NOMO-1 treated with DMSO at 0.1 percent for 48 hours (cell line): ENCODE results near the gene ACVR1B.
A peak's percentile ranks its signal among the peaks of the same experiment; 100 is the strongest.

Experiments
- DNase-seq: peaks from one replicate; lab custom pipeline; 2025; ENCODE audit not compliant: unreplicated experiment; lab: John Stamatoyannopoulos, UW

The ACVR1B gene

GRCh38 chr12:52020539-52021336 is 69.2 kb downstream of the ACVR1B start:
- peak; percentile 74 for DNase-seq

DNA sequence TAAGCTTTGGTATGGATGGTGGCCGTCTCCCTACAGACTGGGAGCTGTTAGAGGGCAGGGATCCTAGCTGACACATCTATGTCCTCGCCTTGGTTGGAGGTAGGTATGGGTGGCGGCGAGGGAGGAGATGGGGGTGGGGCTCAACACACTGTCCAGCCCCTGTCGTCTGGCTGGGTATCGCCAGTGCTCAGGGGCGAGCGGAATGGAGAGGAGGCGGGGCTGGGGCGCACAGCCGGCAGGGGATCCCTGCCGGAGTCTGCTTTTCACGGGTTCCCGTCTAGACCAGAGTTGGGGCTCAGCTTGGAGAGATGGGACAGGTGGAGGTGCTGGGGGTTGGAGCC is 71.3 kb downstream of the ACVR1B start:
- DNase-seq: peak; percentile 44

DNA sequence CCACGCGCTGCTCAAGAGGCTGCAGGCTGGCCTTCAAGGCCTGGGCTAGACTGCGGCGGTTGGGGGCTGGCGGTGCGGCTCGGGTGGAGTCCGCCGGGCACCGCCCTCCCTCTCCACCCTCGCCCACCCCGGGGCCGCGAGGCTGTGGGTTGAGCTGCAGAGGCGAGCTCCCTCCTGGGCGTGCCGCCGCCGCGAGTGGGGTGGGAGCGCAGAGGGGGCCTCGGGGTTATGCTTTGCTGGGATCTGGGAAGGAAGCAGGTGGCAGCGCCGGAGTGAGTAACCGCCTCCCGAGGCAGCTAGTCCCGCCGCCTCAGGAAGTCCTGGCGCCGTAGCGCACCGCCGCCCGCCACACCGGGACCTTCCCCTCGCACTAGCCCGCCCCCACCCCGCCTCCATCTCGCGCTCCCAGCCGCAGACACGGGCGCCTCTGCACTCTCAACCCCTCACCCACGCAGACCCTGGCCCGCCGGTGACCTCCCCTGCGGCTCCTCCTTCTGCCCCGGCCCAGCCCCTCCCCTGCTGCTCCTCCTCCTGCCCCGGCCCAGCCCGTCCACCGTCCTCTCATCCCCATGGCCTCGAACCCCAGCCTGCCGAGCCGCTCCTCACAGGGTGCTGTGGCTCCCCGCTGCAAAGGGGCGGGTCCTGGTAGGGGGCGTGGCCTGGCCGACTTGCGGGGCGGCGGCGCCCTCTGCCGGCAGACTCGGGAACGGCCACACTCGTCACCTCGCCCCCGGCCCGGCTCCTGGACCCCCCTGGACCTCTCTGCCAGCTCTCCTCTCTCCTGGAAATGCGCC is 71.9 kb downstream of the ACVR1B start:
- DNase-seq: peak; percentile 70

DNA sequence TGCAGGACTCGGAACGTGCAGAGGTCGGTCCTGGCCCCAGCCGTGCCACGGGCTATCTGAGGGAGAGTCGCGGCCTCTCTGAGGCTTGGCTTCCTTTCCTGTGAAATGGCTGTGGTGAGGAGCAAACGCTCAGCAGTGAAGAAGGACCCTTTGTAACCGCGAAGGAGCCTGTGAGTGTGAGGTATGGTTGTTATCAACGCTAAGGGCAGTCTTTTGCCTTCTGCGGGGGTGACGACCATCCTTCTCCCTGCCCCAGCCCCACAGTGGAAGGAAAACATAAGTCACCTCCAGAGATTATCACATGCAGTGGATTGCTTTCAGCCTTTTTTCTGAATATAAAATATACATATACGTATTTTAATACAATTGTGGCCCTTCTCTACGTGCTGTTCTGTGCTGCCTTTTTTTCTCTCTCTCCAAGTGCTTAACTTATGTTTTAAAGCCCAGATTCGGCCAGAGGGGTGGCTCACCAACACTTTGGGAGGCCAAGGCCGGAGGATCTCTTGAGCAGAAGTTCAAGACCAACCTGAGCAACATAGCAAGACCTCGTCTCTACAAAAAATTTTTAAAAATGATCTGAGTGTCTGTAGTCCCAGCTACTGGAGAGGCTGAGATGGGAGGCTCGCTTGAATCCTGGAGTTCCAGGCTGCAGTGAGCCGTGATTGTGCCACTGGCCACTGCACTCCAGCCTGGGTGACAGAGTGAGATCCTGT is 72.6 kb downstream of the ACVR1B start:
- no peak for DNase-seq

- DNase-seq: peak; percentile 90
These were observed 73.3 kb downstream of the ACVR1B start for GRCh38 chr12:52024845-52025230.

DNA sequence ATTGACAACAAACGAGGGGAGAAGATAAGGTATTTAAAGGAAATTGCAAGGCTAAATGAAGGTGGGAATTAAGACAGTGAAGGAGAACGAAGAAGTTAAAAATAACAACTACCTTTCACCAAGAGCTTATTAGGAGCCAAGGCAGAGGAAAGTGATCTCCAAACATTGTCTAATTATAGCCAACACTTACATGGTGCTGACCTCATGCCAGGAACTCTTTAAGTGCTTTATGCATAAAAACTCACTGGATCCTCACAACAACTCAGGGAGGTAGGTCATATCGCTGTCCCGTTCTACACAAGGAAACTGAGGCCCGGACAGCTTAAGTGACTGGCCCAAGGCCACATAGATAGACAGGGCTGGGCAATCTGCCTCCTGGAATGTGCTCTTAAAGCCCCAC is 74.8 kb downstream of the ACVR1B start:
- DNase-seq: no peak

- no peak for DNase-seq
These were observed 75.8 kb downstream of the ACVR1B start for GRCh38 chr12:52027085-52027843.

- no peak for DNase-seq
These were observed 78.2 kb downstream of the ACVR1B start for GRCh38 chr12:52029685-52030084.

DNA sequence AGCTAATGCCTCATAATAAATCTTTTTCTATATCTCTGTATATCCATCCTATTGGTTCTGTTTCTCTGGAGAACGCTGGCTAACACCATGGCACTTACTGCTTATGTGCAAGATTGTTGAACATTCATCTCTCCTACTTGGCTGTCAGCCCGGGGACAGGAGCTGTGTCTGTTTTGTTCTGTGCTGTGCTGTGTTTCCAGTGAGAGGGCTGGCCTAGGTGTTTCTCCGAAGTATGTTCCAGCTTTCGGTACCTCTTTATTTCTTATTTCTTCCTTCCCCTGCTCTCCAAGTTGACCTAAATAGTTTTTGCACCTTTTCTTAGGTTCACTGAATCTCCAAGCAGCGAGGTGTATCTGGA is 80.9 kb downstream of the ACVR1B start:
- no peak for DNase-seq

GRCh38 chr12:52032804-52033445 is 81.4 kb downstream of the ACVR1B start:
- peak; percentile 98 for DNase-seq

- DNase-seq: no peak
These were observed 82.1 kb downstream of the ACVR1B start for GRCh38 chr12:52033446-52034140.

- DNase-seq: no peak
These were observed 83.7 kb downstream of the ACVR1B start for GRCh38 chr12:52035190-52035589.

DNA sequence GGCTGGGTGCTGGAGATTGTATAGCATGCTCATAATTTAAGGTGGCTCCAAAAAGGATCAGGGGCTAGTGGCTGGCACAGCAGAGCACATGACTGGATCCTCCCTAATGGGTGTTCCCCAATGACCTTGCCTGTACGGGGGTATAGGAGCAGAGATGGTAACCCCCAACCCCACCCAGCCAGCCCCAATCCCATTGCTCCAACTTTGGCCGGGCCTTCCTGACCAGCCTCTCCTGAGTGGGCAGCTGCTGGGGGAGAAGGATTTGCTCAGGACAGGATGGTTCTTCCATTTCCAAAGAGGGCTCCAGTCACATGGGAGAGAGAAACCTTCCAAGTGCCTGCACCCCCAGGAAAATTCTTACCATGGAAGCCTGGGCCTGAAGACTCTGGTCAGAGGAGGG is 84.4 kb downstream of the ACVR1B start:
- no peak for DNase-seq

GRCh38 chr12:52036587-52037171 is 85.2 kb downstream of the ACVR1B start:
- DNase-seq: peak; percentile 62

DNA sequence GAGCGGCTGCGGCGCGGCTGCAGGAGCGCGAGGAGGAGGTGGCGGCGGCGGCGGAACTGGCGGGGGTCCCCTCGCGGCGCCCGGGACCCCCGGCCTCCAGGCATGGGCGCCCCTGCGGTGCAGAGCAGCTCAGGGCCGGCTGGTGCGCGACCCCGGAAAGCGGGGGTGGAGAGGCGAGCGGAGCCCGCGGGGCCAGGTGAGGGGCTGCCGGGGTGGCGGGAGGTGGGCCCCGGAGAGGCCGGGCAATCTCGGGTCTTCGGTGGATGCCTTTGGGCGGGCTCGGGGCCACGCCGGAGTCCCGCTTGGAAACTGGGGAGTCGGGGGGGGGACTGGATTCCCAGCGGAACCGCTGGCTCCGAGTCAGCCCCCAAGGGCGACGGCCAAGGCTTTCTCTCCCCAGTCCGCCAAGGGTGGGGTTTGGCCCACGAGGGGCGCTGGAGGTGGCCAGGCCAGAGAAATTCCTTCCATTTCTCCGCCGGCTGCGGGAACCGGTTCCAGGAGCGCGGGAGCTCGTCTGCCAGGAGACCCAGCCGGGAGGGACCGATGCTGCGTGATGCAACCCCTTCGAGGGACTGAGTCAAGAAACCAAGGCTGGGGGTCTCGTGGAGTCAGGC is 85.9 kb downstream of the ACVR1B start:
- DNase-seq: no peak

DNA sequence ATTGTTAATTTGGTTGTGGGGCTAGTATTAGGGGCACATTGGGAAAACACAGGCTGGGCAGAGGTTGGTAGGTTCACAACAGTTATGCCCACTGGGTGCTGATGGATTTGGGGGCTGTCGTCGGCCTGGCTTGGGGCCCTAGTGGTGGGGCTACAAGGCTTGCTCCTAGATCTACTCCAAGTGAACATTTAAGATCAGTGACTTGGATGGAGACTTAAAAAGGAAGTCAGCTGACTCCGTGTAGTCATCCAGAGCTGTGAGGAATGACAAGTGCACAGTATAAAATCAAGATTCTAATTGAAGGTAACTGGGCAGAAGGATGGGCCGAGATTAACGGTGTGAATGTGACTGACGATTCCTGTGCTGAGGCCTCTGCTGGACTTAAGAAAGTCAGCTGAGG is 86.9 kb downstream of the ACVR1B start:
- no peak for DNase-seq

- DNase-seq: no peak
These were observed 89.5 kb downstream of the ACVR1B start for GRCh38 chr12:52041035-52041434.

DNA sequence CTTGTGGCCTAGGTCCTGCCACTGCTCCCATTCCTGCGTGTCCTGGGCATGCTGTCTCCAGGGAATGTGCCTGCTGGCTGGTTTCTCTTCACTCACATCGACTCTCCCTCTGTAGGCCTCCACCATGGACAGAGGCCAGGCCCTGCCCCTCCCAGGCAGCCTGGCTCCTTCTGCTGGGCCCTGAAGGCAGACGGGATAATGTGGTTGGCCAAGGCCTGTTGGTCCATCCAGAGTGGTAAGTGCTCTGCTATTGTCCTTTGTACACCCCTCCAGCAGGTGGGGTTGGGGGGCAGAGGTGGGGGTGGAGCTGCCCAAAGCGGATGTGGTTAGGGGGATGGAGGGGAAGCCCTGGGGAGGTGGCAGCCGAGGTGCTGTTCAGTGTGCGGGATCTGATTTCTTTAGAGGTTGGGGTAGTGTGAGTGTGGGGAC is 90.2 kb downstream of the ACVR1B start:
- no peak for DNase-seq

GRCh38 chr12:52042706-52043385 is 91.3 kb downstream of the ACVR1B start:
- DNase-seq: no peak
